Thyroid gland (tissue), 4 donors: ENCODE measurements around the gene TAF11L5. TPM values are rescaled to one million over a fixed set of nuclear protein-coding genes. Genes with fewer than 3 reads are reported as not detected.
A peak's percentile ranks its signal among the peaks of the same experiment; 100 is the strongest.
"Not testable (repeated sequence)": the region's sequence is repeated elsewhere in the genome, so short reads cannot be mapped to it uniquely, and the experiment has no call there.

Source experiments
- DNase-seq, 2 donors: peaks; one replicate each; pipeline ENCODE4 v3.0.0-alpha.2; 2019
- H3K27ac ChIP-seq, 3 donors: fragments of 200-600 bp; sonication (generic); 1 replicate in 2 of 3; 2 replicates in 1 of 3; pipeline ENCODE4 v1.5.1; 2016 to 2019; ENCODE audit warnings: mild to moderate bottlenecking in 1 of 3, moderate library complexity in 1 of 3
- H3K27me3 ChIP-seq: fragments of 200-600 bp; sonication (generic); one replicate; pipeline ENCODE4 v1.5.1; 2019
- H3K36me3 ChIP-seq, 2 donors: fragments of 200-600 bp; sonication (generic); one replicate each; pipeline ENCODE4 v1.5.1; 2016 to 2019
- H3K4me1 ChIP-seq, 2 donors: fragments of 200-600 bp; sonication (generic); one replicate each; pipeline ENCODE4 v1.5.1; 2017 to 2019
- H3K4me3 ChIP-seq, 3 donors: fragments of 200-600 bp; sonication (generic); replicated peaks in 1 of 3; 1 replicate in 2 of 3; 2 replicates in 1 of 3; pipeline ENCODE4 v1.5.1; 2016; ENCODE audit warnings: mild to moderate bottlenecking in 1 of 3
- H3K9me3 ChIP-seq: fragments of 200-600 bp; sonication (generic); one replicate; pipeline ENCODE4 v1.5.1; 2017
- WGBS, 2 donors: methylation state at CpG; one replicate each; pipeline ENCODE4 v1.1.5; 2017; 5-methylcytosine and 5-hydroxymethylcytosine counted together
- intact Hi-C: fragments of 100-400 bp; cut with DNase I; formaldehyde crosslinking; loops from one replicate; pipeline ENCODE4 v1.15.1; 2023
- small RNA-seq: library from RNA; depleted of rRNA; stranded (forward); fragments of <200 nt; gene quantifications from one replicate; pipeline ENCODE3, GENCODE V24; 2016
- total RNA-seq, 4 donors: library from RNA; depleted of rRNA; stranded (reverse); fragments of >200 nt; gene quantifications; one replicate each; pipeline ENCODE4 v1.2.3, GENCODE V29; 2016

TAF11L5 gene
- total RNA-seq, 4 donors from 2014 or later, result not detected

GRCh38 chr5:17521501-17521900, 3.5 kb upstream of the TAF11L5 start, which contains the start of gene TAF11L4:
Gene TAF11L4 (plus strand): TSS chr5:17521801.
- H3K4me1 ChIP-seq, H3K27me3 ChIP-seq, H3K4me3 ChIP-seq, DNase-seq, H3K36me3 ChIP-seq, H3K27ac ChIP-seq, H3K9me3 ChIP-seq, intact Hi-C loops: not testable (repeated sequence)
- WGBS, 2 donors, result no CpG with 5 or more reads among the region's 15 CpGs

GRCh38 chr5:17526504-17526903, 1.5 kb downstream of the TAF11L5 start:
- H3K27ac ChIP-seq, H3K4me3 ChIP-seq, H3K36me3 ChIP-seq, intact Hi-C loops, H3K27me3 ChIP-seq, H3K9me3 ChIP-seq, H3K4me1 ChIP-seq: not testable (repeated sequence)
- peak; percentile 5 to 14 for DNase-seq
- WGBS, 2 donors, result 90 to 93% methylated on average over 16 to 17 of the region's 17 CpGs

GRCh38 chr5:17528369-17528768, 3.3 kb downstream of the TAF11L5 start, which contains the start of gene TAF11L6:
Gene TAF11L6 (plus strand): TSS chr5:17528669.
- H3K9me3 ChIP-seq, intact Hi-C loops, H3K4me1 ChIP-seq, H3K27me3 ChIP-seq, H3K36me3 ChIP-seq, H3K27ac ChIP-seq, DNase-seq, H3K4me3 ChIP-seq: not testable (repeated sequence)
- WGBS, 2 donors, result no CpG with 5 or more reads among the region's 15 CpGs

Small RNAs within 50 kb of the gene (small RNA-seq; reads per million reads assigned to genes)
- gene AC106774.3, result not detected

Other genes starting within 250 kb of the TAF11L5 start
- not detected for gene TAF11L2, start 27.0 kb upstream of the TAF11L5 start, total RNA-seq
- not detected for gene TAF11L3, start 6.9 kb upstream of the TAF11L5 start, total RNA-seq
- gene TAF11L4, start 3.4 kb upstream of the TAF11L5 start, total RNA-seq, result not detected
- gene TAF11L6, start 3.4 kb downstream of the TAF11L5 start, total RNA-seq, result not detected
- gene TAF11L7, start 60.5 kb downstream of the TAF11L5 start, total RNA-seq, result not detected
- not detected for gene TAF11L8, start 65.7 kb downstream of the TAF11L5 start, total RNA-seq
- not detected for gene TAF11L9, start 69.2 kb downstream of the TAF11L5 start, total RNA-seq
- gene TAF11L10, start 72.6 kb downstream of the TAF11L5 start, total RNA-seq, result not detected
- not detected for gene TAF11L11, start 78.9 kb downstream of the TAF11L5 start, total RNA-seq
- not detected for gene TAF11L12, start 85.2 kb downstream of the TAF11L5 start, total RNA-seq
- not detected for gene TAF11L13, start 106.9 kb downstream of the TAF11L5 start, total RNA-seq
- gene TAF11L14, start 109.2 kb downstream of the TAF11L5 start, total RNA-seq, result not detected